ES-I3 (cell line): ENCODE results near the gene KIF19.
A peak's percentile ranks its signal among the peaks of the same experiment; 100 is the strongest.

Source experiments
- H3K36me3 ChIP-seq: 2 replicates; pipeline ENCODE4 v1.6.1; 2013; ENCODE audit warnings: mild to moderate bottlenecking, low read length, control low read depth, moderate library complexity; ENCODE audit not compliant: insufficient read depth
- H3K4me1 ChIP-seq: 2 replicates; pipeline ENCODE4 v1.6.1; 2013; ENCODE audit warnings: mild to moderate bottlenecking, control low read depth, low read length; ENCODE audit not compliant: insufficient read depth
- H3K9ac ChIP-seq: 2 replicates; pipeline ENCODE4 v1.6.1; 2013; ENCODE audit warnings: low read depth, mild to moderate bottlenecking, low read length, moderate library complexity
- H3K9me3 ChIP-seq: 2 replicates; pipeline ENCODE4 v1.6.1; 2013; ENCODE audit warnings: mild to moderate bottlenecking, low read length, moderate library complexity; ENCODE audit not compliant: control insufficient read depth, insufficient read depth

KIF19 gene

DNA sequence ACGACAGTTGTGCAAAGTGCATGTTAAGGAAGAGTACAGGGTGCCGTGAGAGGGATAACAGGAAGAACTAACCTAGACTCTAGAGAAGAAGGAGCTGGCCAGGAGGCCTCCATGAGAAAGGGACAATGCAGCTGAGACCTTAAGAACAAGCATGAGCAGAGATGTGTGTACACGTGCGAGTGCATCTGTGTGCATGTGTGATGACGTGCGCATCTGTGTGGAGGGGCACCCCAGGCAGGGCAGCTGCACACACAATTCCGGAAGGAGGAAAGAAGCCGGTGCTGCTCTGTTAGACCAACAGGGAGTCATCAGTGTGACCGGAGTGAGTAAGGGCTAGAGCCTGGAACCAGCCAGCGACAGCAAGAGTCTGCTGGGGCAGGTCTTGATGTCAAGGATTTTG lies 7.6 kb upstream of the KIF19 start:
- Histone ChIP-seq H3K36me3 (no peaks in the 10 kb centered on the region), H3K9me3 (no peaks in the 10 kb centered on the region), H3K4me1 (no peaks in the 10 kb centered on the region), H3K9ac (no peak overlapping the region)

GRCh38 chr17:74324521-74324920 lies 1.5 kb upstream of the KIF19 start:
- H3K36me3 ChIP-seq = no peaks in the 10 kb centered on the region
- no peaks in the 10 kb centered on the region for H3K9me3 ChIP-seq
- no peak overlapping the region for H3K9ac ChIP-seq
- peaks cover 10% of the 10 kb centered on the region; the same call in 1 of the 2 replicates for H3K4me1 ChIP-seq

DNA sequence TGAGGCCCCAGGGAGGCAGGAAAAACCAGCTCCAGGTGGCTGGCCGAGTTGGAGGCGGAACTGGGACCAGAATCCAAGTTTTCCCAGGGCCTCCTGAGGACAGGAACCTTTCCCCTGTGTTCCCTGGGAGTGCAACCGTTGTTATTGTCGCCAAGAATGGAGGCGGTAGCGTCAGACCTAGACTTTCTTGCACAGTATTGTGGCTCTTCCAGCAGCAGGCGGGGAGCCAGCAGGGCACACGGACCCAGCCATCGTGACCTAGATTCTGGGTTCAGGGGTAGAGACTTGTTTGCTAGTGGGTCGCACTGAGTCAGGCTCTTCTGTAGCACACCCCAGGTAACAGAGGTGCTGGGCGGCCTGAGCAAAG lies 667 bp upstream of the KIF19 start:
- Histone ChIP-seq H3K9me3 (no peaks in the 10 kb centered on the region), H3K9ac (peak overlapping the region; percentile 66; the same call in 1 of the 2 replicates), H3K36me3 (no peaks in the 10 kb centered on the region), H3K4me1 (peaks cover 10% of the 10 kb centered on the region; the same call in 1 of the 2 replicates)

DNA sequence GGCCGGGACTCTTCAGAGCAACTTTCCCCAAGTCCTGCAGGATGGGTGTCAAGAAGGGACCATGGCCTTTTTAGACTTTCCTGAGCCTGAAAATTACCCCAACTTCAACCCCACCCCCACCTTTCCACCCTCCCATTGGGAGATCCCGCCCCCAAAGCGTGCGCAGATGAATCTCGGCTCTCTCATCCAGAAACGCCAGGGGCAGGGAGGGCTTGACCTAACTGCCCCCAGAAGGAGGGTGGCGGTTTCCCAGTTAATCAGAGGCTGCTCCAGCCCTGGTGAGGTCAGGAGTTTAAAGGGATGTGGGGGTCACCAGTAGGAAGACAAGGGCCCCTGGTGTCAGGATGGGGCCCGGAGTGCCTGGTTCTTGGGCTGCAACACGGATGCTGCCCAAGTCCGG lies 480 bp downstream of the KIF19 start:
- Histone ChIP-seq H3K9ac (peak overlapping the region; percentile 66; the same call in 1 of the 2 replicates), H3K36me3 (no peaks in the 10 kb centered on the region), H3K4me1 (peaks cover 10% of the 10 kb centered on the region; the same call in 1 of the 2 replicates), H3K9me3 (no peaks in the 10 kb centered on the region)

DNA sequence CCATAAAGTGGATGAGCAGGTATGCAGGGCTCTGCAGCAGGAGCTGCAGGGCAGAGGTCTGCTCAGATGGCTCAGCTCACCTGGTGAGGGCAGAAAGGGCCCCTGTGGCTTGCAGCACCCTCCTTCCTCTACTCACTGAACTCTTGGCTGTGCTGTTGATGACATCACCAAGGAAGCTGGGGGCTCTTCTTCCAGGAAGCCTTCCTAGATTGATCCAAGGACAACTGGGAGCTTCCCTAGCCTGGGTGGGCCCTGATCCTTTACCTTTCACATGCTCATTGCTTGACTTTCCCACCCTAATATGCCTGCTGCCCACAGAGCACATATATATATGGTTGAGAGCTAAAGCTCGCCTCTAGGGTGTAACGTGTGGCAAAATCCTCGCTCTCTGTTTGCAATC lies 2.5 kb downstream of the KIF19 start:
- Histone ChIP-seq H3K9ac (no peak overlapping the region), H3K36me3 (no peaks in the 10 kb centered on the region), H3K4me1 (peaks cover 21% of the 10 kb centered on the region; the same call in 1 of the 2 replicates), H3K9me3 (no peaks in the 10 kb centered on the region; the same call in 1 of the 2 replicates)

- no peak overlapping the region for H3K9ac ChIP-seq
- no peaks in the 10 kb centered on the region for H3K36me3 ChIP-seq
- peaks cover 21% of the 10 kb centered on the region; the same call in 1 of the 2 replicates for H3K4me1 ChIP-seq
- H3K9me3 ChIP-seq = peaks cover 6% of the 10 kb centered on the region; the same call in 1 of the 2 replicates
These were observed 3.4 kb downstream of the KIF19 start for GRCh38 chr17:74329378-74329777.

GRCh38 chr17:74330446-74330845 lies 4.4 kb downstream of the KIF19 start:
- peaks cover 12% of the 10 kb centered on the region; the same call in 1 of the 2 replicates for H3K9me3 ChIP-seq
- no peaks in the 10 kb centered on the region for H3K36me3 ChIP-seq
- H3K4me1 ChIP-seq = peaks cover 20% of the 10 kb centered on the region; the same call in 1 of the 2 replicates
- H3K9ac ChIP-seq = no peak overlapping the region

GRCh38 chr17:74332017-74332650 lies 6.1 kb downstream of the KIF19 start:
- peaks cover 12% of the 10 kb centered on the region; the same call in 1 of the 2 replicates for H3K9me3 ChIP-seq
- no peak overlapping the region for H3K9ac ChIP-seq
- H3K36me3 ChIP-seq = no peaks in the 10 kb centered on the region
- H3K4me1 ChIP-seq = peaks cover 12% of the 10 kb centered on the region; the same call in 1 of the 2 replicates

DNA sequence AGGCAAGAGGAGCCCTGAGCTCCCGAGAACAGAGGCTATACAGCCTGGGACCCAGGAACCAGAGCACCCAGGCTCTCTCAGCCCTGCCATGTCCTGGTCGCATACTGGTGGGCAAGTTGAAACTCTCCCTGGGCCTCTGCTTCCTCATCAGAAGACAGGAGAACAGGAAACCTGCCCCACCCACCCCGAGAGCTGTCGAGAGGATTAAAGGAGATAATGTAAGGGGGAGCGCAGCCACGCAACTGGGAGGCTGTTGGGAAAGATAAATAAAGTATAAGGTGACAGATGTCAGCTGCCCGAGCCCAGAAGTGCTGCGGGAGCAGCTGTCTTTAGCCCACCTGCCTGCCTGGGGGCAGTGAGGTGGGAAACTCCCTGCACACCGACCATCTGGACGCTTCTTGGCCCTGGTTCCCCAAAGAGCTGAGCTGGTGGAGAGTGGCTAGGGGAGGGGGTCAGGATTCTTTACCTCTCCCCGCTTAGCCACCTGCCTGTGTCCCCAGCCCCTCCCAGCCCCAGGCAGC lies 6.8 kb downstream of the KIF19 start:
- no peaks in the 10 kb centered on the region for H3K36me3 ChIP-seq
- H3K9ac ChIP-seq = no peak overlapping the region
- peaks cover 11% of the 10 kb centered on the region; the same call in 1 of the 2 replicates for H3K4me1 ChIP-seq
- peaks cover 12% of the 10 kb centered on the region; the same call in 1 of the 2 replicates for H3K9me3 ChIP-seq

GRCh38 chr17:74334393-74335039 lies 8.5 kb downstream of the KIF19 start:
- Histone ChIP-seq H3K9me3 (peaks cover 12% of the 10 kb centered on the region; the same call in 1 of the 2 replicates), H3K9ac (no peak overlapping the region), H3K4me1 (peaks cover 11% of the 10 kb centered on the region; the same call in 1 of the 2 replicates), H3K36me3 (no peaks in the 10 kb centered on the region)

DNA sequence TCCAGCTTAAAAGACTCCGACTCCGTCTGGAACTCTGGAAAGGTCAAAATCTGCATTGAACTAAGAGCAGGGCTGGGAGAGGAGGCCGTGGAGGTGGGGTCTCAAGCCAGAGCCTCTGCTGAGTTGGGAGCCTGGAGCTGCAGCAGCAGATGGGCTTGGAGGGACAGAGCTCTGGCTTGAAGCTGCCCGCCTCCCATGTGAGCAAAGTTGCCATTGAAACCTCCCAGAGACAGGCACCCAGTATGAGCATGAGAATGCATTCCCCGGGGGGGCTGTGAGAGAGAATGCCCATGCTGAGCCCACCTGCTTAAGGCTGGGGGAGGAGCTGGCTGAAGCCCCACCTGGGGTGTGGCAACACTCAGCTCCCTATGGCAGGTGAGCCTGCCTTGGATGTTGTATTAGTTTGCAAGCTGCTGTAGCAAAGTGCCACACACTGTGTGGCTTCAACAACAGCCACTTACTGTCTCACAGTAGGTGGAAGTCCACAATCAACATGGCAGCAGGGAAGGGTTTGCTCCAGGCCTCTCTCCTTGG lies 9.6 kb downstream of the KIF19 start:
- Histone ChIP-seq H3K4me1 (peaks cover 15% of the 10 kb centered on the region; the same call in 1 of the 2 replicates), H3K9me3 (peaks cover 12% of the 10 kb centered on the region; the same call in 1 of the 2 replicates), H3K9ac (no peak overlapping the region), H3K36me3 (no peaks in the 10 kb centered on the region)

DNA sequence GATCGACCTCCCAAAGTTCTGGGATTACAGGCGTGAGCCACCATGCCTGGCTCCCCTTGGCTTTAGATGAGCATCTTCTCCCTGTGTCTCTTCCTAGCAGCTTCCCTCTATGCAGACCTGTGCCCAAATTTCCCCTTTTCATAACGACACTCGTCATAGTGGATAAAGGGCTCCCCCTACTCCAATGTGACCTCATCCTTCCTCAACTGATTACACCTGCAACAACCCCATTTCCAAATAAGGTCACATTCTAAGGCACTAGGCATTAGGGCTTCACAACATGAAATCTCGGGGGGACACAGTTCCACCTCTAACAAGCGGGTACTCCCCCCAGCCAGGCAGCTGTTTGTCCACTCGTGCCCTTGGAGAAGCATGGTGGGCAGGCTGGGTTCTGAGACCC lies 10.3 kb downstream of the KIF19 start:
- Histone ChIP-seq H3K9me3 (peaks cover 12% of the 10 kb centered on the region; the same call in 1 of the 2 replicates), H3K36me3 (no peaks in the 10 kb centered on the region), H3K9ac (no peak overlapping the region), H3K4me1 (peaks cover 17% of the 10 kb centered on the region; the same call in 1 of the 2 replicates)

DNA sequence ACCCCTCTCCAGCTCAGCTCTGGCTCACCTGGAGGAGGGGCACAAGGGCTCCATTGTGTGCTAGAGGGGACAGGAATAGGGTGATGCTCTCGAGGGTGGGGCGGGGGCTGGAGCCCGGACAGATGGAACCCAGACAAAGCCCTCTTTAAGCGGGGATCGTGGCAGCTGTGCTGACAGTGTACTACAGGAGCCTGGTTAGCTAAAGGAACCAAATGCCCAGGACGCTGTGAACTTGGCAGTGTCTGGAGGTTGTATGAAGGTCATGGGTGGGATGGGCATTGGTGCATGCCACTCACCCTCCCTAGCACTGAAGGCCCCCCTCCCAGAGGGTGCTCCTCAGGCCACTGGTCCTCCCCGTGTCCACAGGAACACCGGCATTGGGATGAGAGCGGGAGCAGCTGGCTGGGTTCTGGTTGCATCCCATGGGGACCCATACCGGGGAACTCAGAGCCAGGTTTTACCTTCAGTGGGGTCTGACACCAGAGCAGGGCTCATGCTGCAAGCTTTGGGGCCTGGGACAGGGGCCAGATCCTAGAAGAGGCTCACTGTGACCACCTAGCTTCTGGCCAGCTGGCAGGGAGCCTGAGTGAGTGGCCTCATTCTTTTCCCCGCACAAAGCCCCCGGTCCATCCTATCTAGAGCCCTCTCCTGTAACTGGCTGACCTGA lies 11.9 kb downstream of the KIF19 start:
- Histone ChIP-seq H3K4me1 (peaks cover 6% of the 10 kb centered on the region; the same call in 1 of the 2 replicates), H3K36me3 (no peaks in the 10 kb centered on the region), H3K9me3 (peaks cover 12% of the 10 kb centered on the region; the same call in 1 of the 2 replicates), H3K9ac (no peak overlapping the region)
